Stimulated activated naive B cell treated with anti-CD40 and anti-IgM and Interleukin-4, amounts not matched to agents 10 μg/mL and 1 μg/mL and 100 μg/mL, for 72 hours (primary cell): ENCODE results near the gene NALCN.

Experiments used
- ATAC-seq, 2 donors: fragments of 150-1000 bp; cut with Tn5 transposase; replicated peaks; 2 replicates each; pipeline ENCODE4 v1.10.0; 2021; ENCODE audit warnings: moderate library complexity in 1 of 2
- DNase-seq: peaks from one replicate; pipeline ENCODE4 v3.0.0; 2021
- H3K27ac Mint-ChIP-seq: one replicate; pipeline ENCODE4 v1.8.0; 2022; ENCODE audit warnings: mild to moderate bottlenecking, mixed read lengths
- H3K27me3 Mint-ChIP-seq, 2 donors: one replicate each; pipeline ENCODE4 v1.8.0; 2022; ENCODE audit warnings: mixed read lengths in 2 of 2
- H3K36me3 Mint-ChIP-seq, 2 donors: one replicate each; pipeline ENCODE4 v1.8.0; 2022; ENCODE audit warnings: mixed read lengths in 2 of 2, mild to moderate bottlenecking in 1 of 2
- H3K4me1 Mint-ChIP-seq, 2 donors: one replicate each; pipeline ENCODE4 v1.8.0; 2022; ENCODE audit warnings: mixed read lengths in 2 of 2, mild to moderate bottlenecking in 1 of 2
- H3K4me3 Mint-ChIP-seq, 2 donors: one replicate each; pipeline ENCODE4 v1.8.0; 2022; ENCODE audit warnings: mild to moderate bottlenecking in 2 of 2, mixed read lengths in 2 of 2, moderate library complexity in 1 of 2
- H3K9me3 Mint-ChIP-seq, 2 donors: one replicate each; pipeline ENCODE4 v1.8.0; 2022; ENCODE audit warnings: mixed read lengths in 2 of 2, mild to moderate bottlenecking in 1 of 2

NALCN gene

DNA sequence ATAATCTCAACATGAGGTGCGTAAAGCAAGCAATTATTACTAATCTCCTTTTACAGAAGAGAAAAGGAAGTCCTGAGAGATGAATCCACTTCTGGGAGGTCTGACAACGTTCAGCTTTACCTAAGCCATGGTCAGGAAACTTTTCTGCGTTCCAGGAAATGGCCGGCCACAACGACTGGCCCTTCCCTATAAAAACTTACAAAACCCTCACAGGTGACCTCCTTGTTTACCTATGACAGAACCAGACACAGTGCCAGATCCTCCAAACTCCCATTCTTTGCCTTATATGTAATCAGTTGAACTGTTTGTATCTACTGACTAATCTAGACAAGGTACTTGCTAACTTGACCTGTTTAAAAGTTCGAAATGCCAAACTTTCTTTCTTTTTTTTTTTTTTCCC, 390.0 kb downstream of the NALCN start:
- peaks cover 3 to 11% of the 10 kb centered on the region in 2 donors for H3K9me3 Mint-ChIP-seq
- DNase-seq (no peak), ATAC-seq (no peak)
- H3K36me3 Mint-ChIP-seq = no peaks in the 10 kb centered on the region
- peaks cover 0 to 5% of the 10 kb centered on the region in 2 donors for H3K27me3 Mint-ChIP-seq
- H3K4me3 Mint-ChIP-seq = no peak overlapping the region
- H3K27ac Mint-ChIP-seq = no peak overlapping the region
- H3K4me1 Mint-ChIP-seq = no peaks in the 10 kb centered on the region

- H3K9me3 Mint-ChIP-seq = peaks cover 3 to 9% of the 10 kb centered on the region in 2 donors
- no peaks in the 10 kb centered on the region for H3K36me3 Mint-ChIP-seq
- no peak overlapping the region for H3K4me3 Mint-ChIP-seq
- no peak for DNase-seq
- H3K27me3 Mint-ChIP-seq = peaks cover 0 to 3% of the 10 kb centered on the region in 2 donors
- no peak overlapping the region for H3K27ac Mint-ChIP-seq
- H3K4me1 Mint-ChIP-seq = no peaks in the 10 kb centered on the region
- ATAC-seq = no peak
These were observed 390.4 kb downstream of the NALCN start for GRCh38 chr13:101025925-101026324.

GRCh38 chr13:101025519-101025918, 390.8 kb downstream of the NALCN start:
- no peaks in the 10 kb centered on the region for H3K4me1 Mint-ChIP-seq
- ATAC-seq (no peak), DNase-seq (no peak)
- H3K27ac Mint-ChIP-seq = no peak overlapping the region
- H3K27me3 Mint-ChIP-seq = no peaks in the 10 kb centered on the region
- no peaks in the 10 kb centered on the region for H3K36me3 Mint-ChIP-seq
- H3K4me3 Mint-ChIP-seq = no peak overlapping the region
- H3K9me3 Mint-ChIP-seq = peaks cover 2 to 5% of the 10 kb centered on the region in 2 donors

DNA sequence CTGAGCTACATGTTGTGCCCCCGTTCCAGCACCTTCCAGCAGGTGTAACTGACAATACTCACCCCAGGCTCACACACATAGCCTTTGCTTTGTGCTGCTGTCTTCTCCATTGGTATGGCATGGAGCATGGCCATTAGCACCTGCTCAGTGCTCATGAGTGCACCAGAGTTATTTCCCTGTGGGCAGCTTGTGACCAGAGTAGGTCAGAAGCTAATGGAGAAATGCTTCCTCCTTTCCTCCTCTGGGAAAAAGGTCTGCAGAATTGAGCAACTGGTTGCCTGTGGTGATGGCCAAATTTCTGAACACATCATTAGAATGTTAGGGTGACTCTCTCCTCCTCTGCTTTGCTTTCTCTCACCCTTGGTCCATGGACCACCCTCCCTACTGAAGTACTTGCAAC, 397.2 kb downstream of the NALCN start:
- H3K4me3 Mint-ChIP-seq = no peak overlapping the region
- ATAC-seq (no peak), DNase-seq (no peak)
- H3K9me3 Mint-ChIP-seq = peaks cover 0 to 2% of the 10 kb centered on the region in 2 donors
- no peaks in the 10 kb centered on the region for H3K4me1 Mint-ChIP-seq
- H3K27me3 Mint-ChIP-seq = peaks cover 3 to 7% of the 10 kb centered on the region in 2 donors
- no peaks in the 10 kb centered on the region for H3K36me3 Mint-ChIP-seq
- H3K27ac Mint-ChIP-seq = no peak overlapping the region

DNA sequence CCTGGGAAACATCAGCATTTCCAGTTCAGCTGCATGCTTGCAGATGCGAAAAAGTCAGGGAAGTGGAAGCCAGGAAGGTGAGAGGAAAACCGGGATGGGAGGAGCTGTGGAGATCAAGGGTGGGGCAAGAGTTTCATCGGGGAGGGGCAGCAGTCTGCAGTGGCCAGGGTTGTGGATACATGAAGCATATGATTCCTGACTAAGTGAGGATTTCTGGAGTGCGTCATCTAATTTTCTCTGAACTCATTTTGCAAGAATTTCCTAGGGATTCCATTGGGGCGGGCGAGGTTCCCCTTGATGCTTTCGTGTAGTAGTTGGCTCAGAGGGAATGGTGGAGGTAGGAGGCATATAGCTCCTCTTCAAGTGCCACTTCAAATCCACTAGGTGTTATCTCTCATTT, 397.6 kb downstream of the NALCN start:
- Mint-ChIP-seq H3K27ac (no peak overlapping the region), H3K36me3 (no peaks in the 10 kb centered on the region), H3K4me3 (no peak overlapping the region), H3K4me1 (no peaks in the 10 kb centered on the region), H3K9me3 (peaks cover 0 to 2% of the 10 kb centered on the region in 2 donors), H3K27me3 (peaks cover 3 to 7% of the 10 kb centered on the region in 2 donors)
- DNase-seq (no peak), ATAC-seq (no peak)

DNA sequence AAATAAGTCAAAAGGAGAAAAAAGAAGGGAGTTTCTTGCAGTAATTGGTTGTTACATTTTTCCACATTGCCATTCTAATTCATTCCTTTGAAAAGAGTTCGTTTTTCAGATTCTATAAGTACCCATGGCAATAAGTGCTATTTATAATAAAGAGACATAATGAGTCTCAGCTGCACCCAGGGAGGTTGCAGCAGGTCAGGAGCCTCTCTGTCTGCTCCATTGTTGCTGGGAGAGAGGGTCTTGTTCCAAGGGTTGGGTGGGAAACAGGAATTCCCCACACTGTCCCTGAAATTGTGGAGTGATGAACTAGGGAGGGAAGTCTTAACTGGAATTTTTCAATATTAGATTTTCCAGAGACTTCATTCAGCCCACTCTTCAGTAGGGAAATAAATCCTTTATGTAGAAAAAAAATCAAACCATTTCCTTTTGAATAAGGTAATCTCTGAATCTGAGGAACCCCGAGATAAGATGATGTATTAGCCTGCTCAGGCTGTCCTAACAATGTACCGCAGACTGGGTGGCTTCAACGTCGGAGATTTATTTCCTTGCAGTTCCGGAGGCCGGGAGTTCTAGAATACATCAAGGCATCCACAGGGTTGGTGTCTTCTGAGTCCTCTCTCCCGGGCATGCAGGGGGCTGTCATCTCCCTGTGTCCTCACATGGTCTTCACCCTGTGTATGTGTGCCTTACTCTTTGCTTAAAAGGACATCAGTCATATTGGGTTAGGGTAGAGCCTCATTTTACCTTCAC, 399.0 kb downstream of the NALCN start:
- ATAC-seq = no peak
- Mint-ChIP-seq H3K4me1 (no peaks in the 10 kb centered on the region), H3K27me3 (peaks cover 3 to 7% of the 10 kb centered on the region in 2 donors), H3K4me3 (no peak overlapping the region), H3K27ac (no peak overlapping the region), H3K36me3 (no peaks in the 10 kb centered on the region), H3K9me3 (peaks cover 0 to 2% of the 10 kb centered on the region in 2 donors)
- DNase-seq = no peak

DNA sequence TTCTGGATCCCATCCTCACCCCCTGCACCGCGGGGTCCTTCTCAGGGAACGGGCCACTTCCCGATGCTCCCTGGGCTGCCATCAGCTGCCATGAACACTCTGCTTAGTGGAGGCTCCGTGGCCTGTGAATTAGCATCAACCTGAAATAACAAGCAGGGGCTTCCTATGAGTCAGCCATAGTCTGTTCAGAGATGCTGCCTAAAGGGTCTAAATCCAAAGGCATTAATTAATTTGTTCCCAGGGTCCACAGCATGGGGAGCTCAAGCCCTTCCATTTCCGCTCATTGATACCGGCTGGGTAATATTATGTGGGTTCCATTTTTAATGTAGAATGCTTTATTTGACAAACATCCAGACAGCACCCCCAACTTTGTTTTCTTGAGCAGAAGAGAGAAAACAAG, 399.8 kb downstream of the NALCN start:
- Mint-ChIP-seq H3K4me3 (no peak overlapping the region), H3K27ac (no peak overlapping the region)

DNA sequence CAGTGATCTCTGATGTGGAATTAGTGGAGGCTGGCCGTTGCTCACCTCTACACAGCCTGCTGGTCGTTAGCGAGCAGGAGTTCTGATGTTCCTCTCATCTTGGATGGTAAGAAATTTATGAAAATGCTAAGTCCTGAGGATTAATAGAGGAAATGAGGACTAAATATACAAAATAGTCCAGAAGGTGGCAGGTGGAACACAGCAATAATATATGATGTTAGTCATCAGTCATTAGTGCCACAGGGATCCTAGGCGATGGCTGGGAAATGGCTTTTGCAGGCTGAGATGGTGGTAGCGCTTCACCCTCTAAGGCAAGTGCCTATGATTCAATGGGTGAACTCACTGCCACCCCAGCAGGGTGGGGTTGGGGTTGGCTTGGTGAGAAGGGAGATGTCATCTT, 403.1 kb downstream of the NALCN start:
- ATAC-seq (no peak), DNase-seq (no peak)
- H3K36me3 Mint-ChIP-seq = no peaks in the 10 kb centered on the region
- peaks cover 0 to 1% of the 10 kb centered on the region in 2 donors for H3K27me3 Mint-ChIP-seq
- no peaks in the 10 kb centered on the region for H3K4me1 Mint-ChIP-seq
- H3K27ac Mint-ChIP-seq = no peak overlapping the region
- no peak overlapping the region for H3K4me3 Mint-ChIP-seq
- H3K9me3 Mint-ChIP-seq = peaks cover 0 to 2% of the 10 kb centered on the region in 2 donors

More for the DNA sequence above, 399.8 kb downstream of the NALCN start:
- Mint-ChIP-seq H3K36me3 (no peaks in the 10 kb centered on the region), H3K27me3 (peaks cover 3 to 7% of the 10 kb centered on the region in 2 donors), H3K9me3 (peaks cover 0 to 2% of the 10 kb centered on the region in 2 donors), H3K4me1 (no peaks in the 10 kb centered on the region)
- DNase-seq (no peak), ATAC-seq (no peak)

DNA sequence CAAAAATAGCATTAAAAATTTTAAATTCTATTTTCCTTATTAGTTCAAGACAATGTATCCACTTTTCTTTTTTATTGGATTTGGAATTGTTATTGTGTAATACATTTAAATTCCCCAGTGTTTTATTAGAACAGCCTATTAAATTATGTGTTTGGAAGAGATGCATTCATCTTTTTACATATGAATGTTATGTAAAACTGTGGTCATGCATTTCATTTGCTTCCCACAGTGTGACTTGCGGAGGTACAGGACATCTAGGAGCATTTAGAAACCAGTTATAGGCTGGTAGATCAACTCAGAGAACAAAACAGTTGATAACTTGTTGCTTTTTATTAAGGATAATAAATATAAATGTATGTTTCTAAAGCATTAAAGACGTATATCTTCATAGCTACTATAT, 406.2 kb downstream of the NALCN start:
- Mint-ChIP-seq H3K9me3 (no peaks in the 10 kb centered on the region), H3K36me3 (no peaks in the 10 kb centered on the region), H3K4me3 (no peak overlapping the region), H3K4me1 (no peaks in the 10 kb centered on the region), H3K27ac (no peak overlapping the region), H3K27me3 (no peaks in the 10 kb centered on the region)
- ATAC-seq (no peak), DNase-seq (no peak)

DNA sequence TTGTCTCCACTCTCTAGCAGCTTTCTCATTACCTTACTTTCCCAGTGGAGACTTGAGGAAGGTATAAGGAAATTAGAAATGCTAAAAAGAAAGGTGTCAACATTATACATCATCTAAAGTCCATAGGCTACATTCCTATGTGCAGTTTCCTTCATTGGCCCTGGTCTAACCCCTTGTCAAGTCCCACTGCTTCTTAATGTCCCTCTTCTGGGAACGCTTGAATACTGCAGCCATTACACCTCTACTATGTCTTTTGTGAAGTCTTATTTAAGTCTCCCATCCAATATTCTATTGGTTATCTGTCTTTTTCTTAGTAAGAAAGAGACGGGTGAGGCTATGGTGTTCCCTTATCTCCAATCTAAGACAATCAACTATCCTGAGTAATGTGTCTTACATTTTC, 409.1 kb downstream of the NALCN start:
- Mint-ChIP-seq H3K4me3 (no peak overlapping the region), H3K36me3 (no peaks in the 10 kb centered on the region), H3K9me3 (no peaks in the 10 kb centered on the region), H3K27me3 (no peaks in the 10 kb centered on the region), H3K4me1 (no peaks in the 10 kb centered on the region), H3K27ac (no peak overlapping the region)
- no peak for DNase-seq
- no peak for ATAC-seq
